ENCODE data around the gene MICU1.

DNA sequence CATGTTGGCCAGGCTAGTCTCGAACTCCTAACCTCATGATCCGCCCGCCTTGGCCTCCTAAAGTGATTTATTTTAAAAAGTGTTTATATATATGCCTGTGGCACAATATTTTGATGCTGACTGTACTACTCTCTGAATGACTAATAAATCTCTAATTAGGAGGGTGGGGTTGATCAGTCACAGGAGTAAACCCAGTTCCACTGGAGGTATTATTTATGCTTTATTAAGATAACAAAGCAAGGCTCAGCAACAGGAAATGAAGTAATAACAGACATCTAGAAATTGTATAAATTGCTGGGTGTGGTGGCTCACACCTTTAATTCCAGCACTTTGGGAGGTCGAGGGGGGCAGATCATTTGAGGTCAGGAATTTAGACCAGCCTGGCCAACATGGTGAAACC, 40.0 kb upstream of the MICU1 start:
- TF ChIP-seq, protein P1, sequence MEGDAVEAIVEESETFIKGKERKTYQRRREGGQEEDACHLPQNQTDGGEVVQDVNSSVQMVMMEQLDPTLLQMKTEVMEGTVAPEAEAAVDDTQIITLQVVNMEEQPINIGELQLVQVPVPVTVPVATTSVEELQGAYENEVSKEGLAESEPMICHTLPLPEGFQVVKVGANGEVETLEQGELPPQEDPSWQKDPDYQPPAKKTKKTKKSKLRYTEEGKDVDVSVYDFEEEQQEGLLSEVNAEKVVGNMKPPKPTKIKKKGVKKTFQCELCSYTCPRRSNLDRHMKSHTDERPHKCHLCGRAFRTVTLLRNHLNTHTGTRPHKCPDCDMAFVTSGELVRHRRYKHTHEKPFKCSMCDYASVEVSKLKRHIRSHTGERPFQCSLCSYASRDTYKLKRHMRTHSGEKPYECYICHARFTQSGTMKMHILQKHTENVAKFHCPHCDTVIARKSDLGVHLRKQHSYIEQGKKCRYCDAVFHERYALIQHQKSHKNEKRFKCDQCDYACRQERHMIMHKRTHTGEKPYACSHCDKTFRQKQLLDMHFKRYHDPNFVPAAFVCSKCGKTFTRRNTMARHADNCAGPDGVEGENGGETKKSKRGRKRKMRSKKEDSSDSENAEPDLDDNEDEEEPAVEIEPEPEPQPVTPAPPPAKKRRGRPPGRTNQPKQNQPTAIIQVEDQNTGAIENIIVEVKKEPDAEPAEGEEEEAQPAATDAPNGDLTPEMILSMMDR (IDR thresholded peaks at IDR 0.05 in 2 of 3, conservative IDR thresholded peaks at IDR 0.05 in 1 of 3; ENCODE audit: borderline replicate concordance in 1 of 3, insufficient read depth in 1 of 3, low read depth in 2 of 3, low read length in 2 of 3) = no peak
- TF ChIP-seq SRF (IDR thresholded peaks at IDR 0.05; ENCODE audit: low read depth) (no peak), EZH2phosphoT487 (IDR thresholded peaks at IDR 0.05; ENCODE audit: borderline replicate concordance) (no peak)

Measured in HCT116 (cell line).